ENCODE measurements around the gene TUBG2. TPM values are rescaled to one million over a fixed set of nuclear protein-coding genes. Genes with fewer than 3 reads are reported as not detected.
"Not testable (repeated sequence)": the region's sequence is repeated elsewhere in the genome, so short reads cannot be mapped to it uniquely, and the experiment has no call there.

The TUBG2 gene
- total and polyA plus RNA-seq, 9 donors, result 19.4 to 30.0 (median 22.9) TPM

DNA sequence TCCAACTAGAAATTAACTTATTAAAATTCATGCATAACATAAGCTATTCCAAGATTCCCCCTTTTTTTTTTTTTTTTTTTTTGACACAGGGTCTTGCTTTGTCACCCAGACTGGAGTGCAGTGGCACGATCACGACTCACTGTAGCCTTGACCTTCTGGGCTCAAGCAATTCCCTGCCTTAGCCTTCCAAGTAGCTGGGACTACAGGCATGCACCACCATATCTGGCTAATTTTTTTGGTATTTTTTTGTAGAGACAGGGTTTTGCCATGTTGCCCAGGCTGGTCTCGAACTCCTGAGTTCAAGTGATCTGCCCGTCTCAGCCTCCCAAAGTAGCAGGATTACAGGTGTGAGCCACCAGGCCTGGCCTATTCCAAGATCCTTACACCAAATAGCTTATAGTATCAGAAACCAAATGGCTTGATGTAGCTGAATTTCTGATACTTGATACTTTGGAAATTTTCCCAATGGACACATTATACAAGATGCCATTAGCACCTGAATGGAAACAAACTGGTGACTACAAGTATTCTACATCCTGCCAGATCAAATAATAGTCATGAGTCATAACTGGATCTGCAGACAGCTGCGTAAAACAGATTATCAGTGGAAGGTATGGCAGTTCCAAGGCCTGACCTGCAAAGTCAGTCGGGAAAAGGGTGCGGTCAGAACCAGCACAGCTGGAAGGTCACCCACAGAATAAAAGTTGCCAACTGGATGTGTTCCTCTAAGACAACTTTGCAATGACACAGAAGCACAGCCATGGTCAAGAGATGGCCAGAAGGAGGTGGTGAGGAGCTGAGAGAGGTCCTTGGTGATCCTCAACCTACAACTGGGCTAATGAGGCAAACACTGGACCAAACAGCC lies 35.1 kb upstream of the TUBG2 start:
- intact Hi-C loops (cut with DNase I), result no loop called here
- H3K9me3 ChIP-seq, result no peaks in the 10 kb centered on the region
- no peak overlapping the region for H3K4me3 ChIP-seq
- H3K27ac ChIP-seq, result no peak overlapping the region
- H3K36me3 ChIP-seq, result no peaks in the 10 kb centered on the region
- no peaks in the 10 kb centered on the region for H3K27me3 ChIP-seq
- DNase-seq, result no peak
- 68 to 75% (median 73%) methylated on average over 7 of the region's 7 CpGs for WGBS, 3 donors
- TF ChIP-seq POLR2A (IDR thresholded peaks at IDR 0.05) (no peak), EP300 (IDR thresholded peaks at IDR 0.05) (no peak)
- TF ChIP-seq, protein P1, sequence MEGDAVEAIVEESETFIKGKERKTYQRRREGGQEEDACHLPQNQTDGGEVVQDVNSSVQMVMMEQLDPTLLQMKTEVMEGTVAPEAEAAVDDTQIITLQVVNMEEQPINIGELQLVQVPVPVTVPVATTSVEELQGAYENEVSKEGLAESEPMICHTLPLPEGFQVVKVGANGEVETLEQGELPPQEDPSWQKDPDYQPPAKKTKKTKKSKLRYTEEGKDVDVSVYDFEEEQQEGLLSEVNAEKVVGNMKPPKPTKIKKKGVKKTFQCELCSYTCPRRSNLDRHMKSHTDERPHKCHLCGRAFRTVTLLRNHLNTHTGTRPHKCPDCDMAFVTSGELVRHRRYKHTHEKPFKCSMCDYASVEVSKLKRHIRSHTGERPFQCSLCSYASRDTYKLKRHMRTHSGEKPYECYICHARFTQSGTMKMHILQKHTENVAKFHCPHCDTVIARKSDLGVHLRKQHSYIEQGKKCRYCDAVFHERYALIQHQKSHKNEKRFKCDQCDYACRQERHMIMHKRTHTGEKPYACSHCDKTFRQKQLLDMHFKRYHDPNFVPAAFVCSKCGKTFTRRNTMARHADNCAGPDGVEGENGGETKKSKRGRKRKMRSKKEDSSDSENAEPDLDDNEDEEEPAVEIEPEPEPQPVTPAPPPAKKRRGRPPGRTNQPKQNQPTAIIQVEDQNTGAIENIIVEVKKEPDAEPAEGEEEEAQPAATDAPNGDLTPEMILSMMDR (IDR thresholded peaks at IDR 0.05), result no peak
- no peaks in the 10 kb centered on the region for H3K4me1 ChIP-seq (ENCODE audit: insufficient read depth)

DNA sequence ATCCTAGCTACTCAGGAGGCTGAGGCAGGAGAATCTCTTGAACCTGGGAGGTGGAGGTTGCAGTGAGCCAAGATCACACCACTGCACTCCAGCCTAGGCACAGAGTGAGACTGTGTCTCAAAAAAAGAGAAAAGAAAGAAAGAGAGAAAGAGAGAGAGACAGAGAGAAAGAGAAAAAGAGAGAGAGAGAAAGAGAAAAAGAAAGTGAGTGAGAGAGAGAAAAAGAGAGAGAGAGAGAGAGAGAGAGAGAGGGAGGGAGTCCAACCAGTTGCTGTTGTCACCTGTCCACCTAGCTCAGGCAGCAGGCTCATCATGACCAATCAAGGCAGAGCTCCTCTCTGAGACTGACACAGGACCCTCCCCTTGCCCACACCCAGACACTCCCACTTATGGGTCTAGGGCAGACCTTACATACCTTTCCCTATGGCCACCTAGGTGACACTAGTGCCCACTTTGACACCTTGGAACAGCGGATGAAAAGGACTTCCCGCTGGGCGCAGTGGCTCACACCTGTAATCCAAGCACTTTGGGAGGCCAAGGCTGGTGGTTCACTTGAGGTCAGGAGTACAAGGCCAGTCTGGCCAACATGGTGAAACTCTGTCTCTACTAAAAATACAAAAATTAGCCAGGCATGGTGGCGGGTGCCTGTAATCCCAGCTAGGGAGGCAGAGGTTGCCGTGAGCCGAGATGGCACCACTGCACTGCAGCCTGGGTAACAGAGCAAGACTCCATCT lies 31.9 kb upstream of the TUBG2 start:
- DNase-seq; H3K27me3 ChIP-seq; H3K36me3 ChIP-seq; intact Hi-C loops (cut with DNase I); H3K4me1 ChIP-seq (ENCODE audit: insufficient read depth); H3K4me3 ChIP-seq; H3K9me3 ChIP-seq; H3K27ac ChIP-seq: not testable (repeated sequence)
- WGBS, 3 donors, result 88 to 94% (median 90%) methylated on average over 6 of the region's 6 CpGs

DNA sequence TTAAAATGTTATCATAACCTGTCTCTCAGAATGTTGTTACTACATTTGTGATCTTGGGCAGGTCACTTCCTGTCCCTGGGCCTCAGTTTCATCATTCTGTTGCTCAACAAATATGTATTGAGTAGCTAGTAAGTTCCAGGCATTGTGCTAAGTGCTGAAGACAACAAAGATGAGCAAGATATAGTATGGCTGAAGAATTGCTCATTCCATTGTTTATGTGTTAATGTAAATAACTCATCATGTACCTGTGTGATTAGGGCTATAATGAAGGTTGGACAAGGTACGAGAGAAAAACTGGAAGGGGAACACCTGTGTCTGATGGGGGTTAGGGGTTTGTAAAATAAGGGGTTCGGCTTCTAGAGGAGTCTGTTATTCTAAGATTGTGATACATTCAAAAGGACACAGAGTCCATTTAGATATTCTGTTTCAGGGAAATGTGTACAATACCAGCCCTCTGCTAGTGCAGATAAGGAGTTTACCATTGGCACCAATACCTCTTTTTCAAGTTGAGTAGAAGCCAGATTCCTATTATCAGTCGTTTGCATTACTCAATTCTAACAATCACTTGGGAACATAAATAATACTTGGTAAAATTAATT lies 29.6 kb upstream of the TUBG2 start:
- intact Hi-C loops (cut with DNase I), result no loop called here
- no peak overlapping the region for H3K4me3 ChIP-seq
- no peak for DNase-seq
- no peaks in the 10 kb centered on the region for H3K27me3 ChIP-seq
- WGBS, 3 donors, result 59 to 70% (median 60%) methylated on average over 3 of the region's 3 CpGs
- H3K27ac ChIP-seq, result no peak overlapping the region
- H3K4me1 ChIP-seq (ENCODE audit: insufficient read depth), result no peaks in the 10 kb centered on the region
- H3K36me3 ChIP-seq, result no peaks in the 10 kb centered on the region
- TF ChIP-seq POLR2A (IDR thresholded peaks at IDR 0.05) (no peak), EP300 (IDR thresholded peaks at IDR 0.05) (no peak)
- TF ChIP-seq, protein P1 (IDR thresholded peaks at IDR 0.05), result no peak
- H3K9me3 ChIP-seq, result no peaks in the 10 kb centered on the region

DNA sequence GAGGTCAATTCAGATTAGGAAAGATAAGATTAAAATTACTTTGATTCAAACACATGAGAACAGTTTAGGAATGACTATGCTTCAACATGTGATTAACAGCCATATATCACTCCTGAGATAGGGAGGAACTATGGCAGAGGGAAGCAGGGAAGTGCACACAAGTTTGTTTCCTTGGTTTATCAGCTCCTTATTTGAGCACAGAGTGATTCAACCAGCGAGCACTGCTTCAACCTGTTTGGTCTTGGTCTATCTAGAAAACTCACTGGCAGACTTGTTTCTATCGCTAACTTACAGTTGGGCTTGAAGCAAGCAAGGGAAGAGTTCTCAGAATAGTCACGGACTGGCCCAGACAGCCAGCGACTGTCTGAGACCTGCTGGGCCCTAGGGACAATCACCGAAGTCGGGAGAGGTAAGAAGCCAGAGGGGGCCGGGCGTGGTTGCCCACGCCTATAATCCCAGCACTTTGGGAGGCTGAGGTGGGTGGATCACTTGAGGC lies 26.1 kb upstream of the TUBG2 start:
- intact Hi-C loops (cut with DNase I), result no loop called here
- WGBS, 3 donors, result 75 to 79% (median 78%) methylated on average over 9 of the region's 9 CpGs
- no peak overlapping the region for H3K27ac ChIP-seq
- no peaks in the 10 kb centered on the region for H3K36me3 ChIP-seq
- no peak for TF ChIP-seq EP300 (IDR thresholded peaks at IDR 0.05)
- TF ChIP-seq POLR2A (IDR thresholded peaks at IDR 0.05), result no peak
- no peak overlapping the region for H3K4me3 ChIP-seq
- H3K9me3 ChIP-seq, result no peaks in the 10 kb centered on the region
- DNase-seq, result no peak
- no peaks in the 10 kb centered on the region for H3K4me1 ChIP-seq (ENCODE audit: insufficient read depth)
- H3K27me3 ChIP-seq, result no peaks in the 10 kb centered on the region

DNA sequence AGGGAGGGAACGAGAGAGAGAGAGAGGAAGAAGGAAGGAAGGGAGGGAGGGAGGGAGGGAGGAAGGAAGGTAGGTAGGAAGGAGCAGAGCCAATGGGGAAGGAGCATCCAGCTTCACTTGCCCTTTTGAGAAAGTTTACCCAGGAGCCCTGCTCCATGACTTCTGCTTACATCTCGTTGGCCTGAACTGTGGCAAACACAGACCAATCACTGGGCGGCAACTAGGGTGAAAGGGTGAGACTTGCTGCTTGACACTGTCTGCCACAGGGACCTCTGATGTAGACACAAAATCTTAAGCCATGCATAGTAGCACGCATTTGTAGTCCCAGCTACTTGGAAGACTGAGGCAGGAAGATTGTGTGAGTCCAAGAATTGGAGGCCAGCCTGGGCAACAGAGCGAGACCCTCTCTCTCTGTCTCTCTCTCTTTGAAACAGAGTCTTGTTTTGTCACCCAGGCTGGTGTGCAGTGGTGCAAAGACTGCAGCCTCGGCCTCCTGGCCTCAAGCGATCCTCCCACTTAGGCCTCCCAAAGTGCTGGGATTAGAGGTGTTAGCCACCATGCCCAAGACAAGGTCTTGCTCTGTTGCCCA lies 19.5 kb upstream of the TUBG2 start:
- intact Hi-C loops (cut with DNase I), result no loop called here
- TF ChIP-seq POLR2A (IDR thresholded peaks at IDR 0.05), result no peak
- TF ChIP-seq, protein P1 (IDR thresholded peaks at IDR 0.05), result no peak
- no peak for TF ChIP-seq EP300 (IDR thresholded peaks at IDR 0.05)
- WGBS, 3 donors, result 76 to 80% (median 78%) methylated on average over 6 of the region's 7 CpGs
- Histone ChIP-seq H3K9me3 (no peaks in the 10 kb centered on the region), H3K36me3 (no peaks in the 10 kb centered on the region), H3K27ac (no peak overlapping the region), H3K27me3 (no peaks in the 10 kb centered on the region), H3K4me1 (ENCODE audit: insufficient read depth) (no peaks in the 10 kb centered on the region), H3K4me3 (no peak overlapping the region)
- DNase-seq, result no peak
